ENCODE results near the gene ILRUN.
"Not testable (repeated sequence)": the region's sequence is repeated elsewhere in the genome, so short reads cannot be mapped to it uniquely, and the experiment has no call there.

ILRUN gene

GRCh38 chr6:34671801-34672656 lies 24.5 kb downstream of the ILRUN start:
- Histone ChIP-seq H3K27ac (ENCODE audit: low read length) (peak overlapping the region; percentile 92; the same call in 1 of the 2 replicates), H4K20me1 (ENCODE audit: insufficient read depth, low read length) (no peaks in the 10 kb centered on the region), H3K79me2 (ENCODE audit: low read length) (peaks cover 89% of the 10 kb centered on the region), H3K4me3 (ENCODE audit: low read length) (no peak overlapping the region), H3F3A (ENCODE audit: insufficient read depth, low read length) (peaks cover 33% of the 10 kb centered on the region), H3K4me1 (ENCODE audit: low read length) (peaks cover 42% of the 10 kb centered on the region), H3K36me3 (replicated peaks; ENCODE audit: insufficient read depth, low read length) (no peaks in the 10 kb centered on the region), H3K27me3 (replicated peaks; ENCODE audit: insufficient read depth, low read length) (no peaks in the 10 kb centered on the region), H3K4me2 (ENCODE audit: low read depth, low read length) (peak overlapping the region; percentile 74), H3K9me3 (replicated peaks; ENCODE audit: insufficient read depth, low read length) (no peaks in the 10 kb centered on the region), H3K9me2 (replicated peaks; ENCODE audit: insufficient read depth, low read length) (no peaks in the 10 kb centered on the region), H3K9ac (ENCODE audit: low read length) (peak overlapping the region; percentile 53; the same call in 1 of the 2 replicates), H2AFZ (ENCODE audit: low read length) (no peak overlapping the region)
- TF ChIP-seq CTCF (IDR thresholded peaks at IDR 0.05; ENCODE audit: low read length) = no peak
- TF ChIP-seq EZH2phosphoT487 (IDR thresholded peaks at IDR 0.05; ENCODE audit: low read length) = no peak
- no peak for TF ChIP-seq EZH2 (optimal IDR thresholded peaks at IDR 0.05; ENCODE audit: low read depth, low read length)
- DNase-seq = peak; percentile 45

- Histone ChIP-seq H4K20me1 (ENCODE audit: insufficient read depth, low read length) (no peaks in the 10 kb centered on the region), H3F3A (ENCODE audit: insufficient read depth, low read length) (peaks cover 33% of the 10 kb centered on the region), H3K27ac (ENCODE audit: low read length) (peak overlapping the region; percentile 92; the same call in 1 of the 2 replicates), H3K79me2 (ENCODE audit: low read length) (peaks cover 89% of the 10 kb centered on the region), H3K36me3 (replicated peaks; ENCODE audit: insufficient read depth, low read length) (no peaks in the 10 kb centered on the region), H3K9me2 (replicated peaks; ENCODE audit: insufficient read depth, low read length) (no peaks in the 10 kb centered on the region), H2AFZ (ENCODE audit: low read length) (no peak overlapping the region), H3K4me3 (ENCODE audit: low read length) (no peak overlapping the region), H3K4me2 (ENCODE audit: low read depth, low read length) (no peak overlapping the region), H3K4me1 (ENCODE audit: low read length) (peaks cover 42% of the 10 kb centered on the region), H3K9me3 (replicated peaks; ENCODE audit: insufficient read depth, low read length) (no peaks in the 10 kb centered on the region), H3K9ac (ENCODE audit: low read length) (no peak overlapping the region), H3K27me3 (replicated peaks; ENCODE audit: insufficient read depth, low read length) (no peaks in the 10 kb centered on the region)
- TF ChIP-seq EZH2 (optimal IDR thresholded peaks at IDR 0.05; ENCODE audit: low read depth, low read length) (no peak), CTCF (IDR thresholded peaks at IDR 0.05; ENCODE audit: low read length) (no peak), EZH2phosphoT487 (IDR thresholded peaks at IDR 0.05; ENCODE audit: low read length) (no peak)
- DNase-seq = no peak
These were observed 25.2 kb downstream of the ILRUN start for GRCh38 chr6:34671367-34671766.

- H3K36me3 ChIP-seq (replicated peaks; ENCODE audit: insufficient read depth, low read length); H3K9ac ChIP-seq (ENCODE audit: low read length); H3K27me3 ChIP-seq (replicated peaks; ENCODE audit: insufficient read depth, low read length); H3K4me3 ChIP-seq (ENCODE audit: low read length); DNase-seq; H2AFZ ChIP-seq (ENCODE audit: low read length); H3K4me2 ChIP-seq (ENCODE audit: low read depth, low read length); H4K20me1 ChIP-seq (ENCODE audit: insufficient read depth, low read length); H3K27ac ChIP-seq (ENCODE audit: low read length); H3K9me2 ChIP-seq (replicated peaks; ENCODE audit: insufficient read depth, low read length); H3K9me3 ChIP-seq (replicated peaks; ENCODE audit: insufficient read depth, low read length): not testable (repeated sequence)
- peaks cover 14% of the 10 kb centered on the region for H3F3A ChIP-seq (ENCODE audit: insufficient read depth, low read length)
- H3K4me1 ChIP-seq (ENCODE audit: low read length) = peaks cover 35% of the 10 kb centered on the region
- H3K79me2 ChIP-seq (ENCODE audit: low read length) = peaks cover 92% of the 10 kb centered on the region
These were observed 27.8 kb downstream of the ILRUN start for GRCh38 chr6:34668799-34669198.
